SKM-1 (cell line): ENCODE results near the gene GSTO2.

Experiments used
- DNase-seq: peaks from one replicate; lab custom pipeline; 2025; ENCODE audit not compliant: unreplicated experiment; lab: John Stamatoyannopoulos, UW

Gene GSTO2

GRCh38 chr10:104253606-104254410 is 15.2 kb upstream of the GSTO2 start:
- DNase-seq, result no peak

- DNase-seq, result peak; percentile 71
These were observed 14.3 kb upstream of the GSTO2 start, which contains the start of gene GSTO1 for GRCh38 chr10:104254493-104255310. Gene GSTO1 (plus strand): TSS chr10:104254892. CDS start chr10:104254929, 37 bp downstream.

GRCh38 chr10:104255311-104255981 is 13.5 kb upstream of the GSTO2 start:
- DNase-seq, result peak; percentile 71

- DNase-seq, result no peak
These were observed 12.5 kb upstream of the GSTO2 start for GRCh38 chr10:104256335-104256961.

GRCh38 chr10:104257235-104257634 is 11.7 kb upstream of the GSTO2 start:
- DNase-seq, result no peak

- no peak for DNase-seq
These were observed 10.8 kb upstream of the GSTO2 start for GRCh38 chr10:104258209-104258608.

- DNase-seq, result no peak
These were observed 9.5 kb upstream of the GSTO2 start for GRCh38 chr10:104259456-104259855.

GRCh38 chr10:104259999-104260774 is 8.8 kb upstream of the GSTO2 start:
- no peak for DNase-seq

- no peak for DNase-seq
These were observed 8.2 kb upstream of the GSTO2 start for GRCh38 chr10:104260775-104261115.

GRCh38 chr10:104262055-104262454 is 6.9 kb upstream of the GSTO2 start:
- no peak for DNase-seq

- DNase-seq, result no peak
These were observed 4.2 kb upstream of the GSTO2 start for GRCh38 chr10:104264783-104265182.

- no peak for DNase-seq
These were observed 1.1 kb upstream of the GSTO2 start for GRCh38 chr10:104267721-104268404.

GRCh38 chr10:104268405-104268712 is 625 bp upstream of the GSTO2 start:
- no peak for DNase-seq

- no peak for DNase-seq
These were observed 4.3 kb downstream of the GSTO2 start for GRCh38 chr10:104273286-104273685.

GRCh38 chr10:104273899-104274575 is 5.1 kb downstream of the GSTO2 start:
- no peak for DNase-seq

GRCh38 chr10:104274762-104275721 is 6.1 kb downstream of the GSTO2 start:
- DNase-seq, result peak; percentile 29

- no peak for DNase-seq
These were observed 7.2 kb downstream of the GSTO2 start for GRCh38 chr10:104276192-104276591.

GRCh38 chr10:104277785-104278184 is 8.8 kb downstream of the GSTO2 start:
- DNase-seq, result no peak
